CD4-positive, alpha-beta T cell treated with Interferon alpha-2 for 1 hour (primary cell): ENCODE results near the gene RPIA.
"Not testable (repeated sequence)": the region's sequence is repeated elsewhere in the genome, so short reads cannot be mapped to it uniquely, and the experiment has no call there.

Source experiments
- DNase-seq, 2 donors: peaks; one replicate each; pipeline ENCODE4 v3.0.0-alpha.2; 2020 to 2022

Gene RPIA

GRCh38 chr2:88737385-88737784 is 45.9 kb downstream of the RPIA start:
- no peak for DNase-seq

GRCh38 chr2:88738271-88738670 is 46.8 kb downstream of the RPIA start:
- DNase-seq: no peak

GRCh38 chr2:88739985-88740600 is 48.6 kb downstream of the RPIA start:
- DNase-seq: peak; percentile 67 to 75

GRCh38 chr2:88746929-88747490 is 55.5 kb downstream of the RPIA start:
- no peak for DNase-seq

GRCh38 chr2:88747990-88748389 is 56.5 kb downstream of the RPIA start:
- no peak for DNase-seq

- peak; percentile 12 to 22 for DNase-seq
These were observed 60.3 kb downstream of the RPIA start for GRCh38 chr2:88751768-88752167.

GRCh38 chr2:88753833-88754584 is 62.5 kb downstream of the RPIA start:
- peak; percentile 41 to 55 for DNase-seq

- no peak for DNase-seq
These were observed 63.3 kb downstream of the RPIA start for GRCh38 chr2:88754585-88755320.

GRCh38 chr2:88755836-88756235 is 64.4 kb downstream of the RPIA start:
- DNase-seq: no peak

- DNase-seq: no peak
These were observed 65.6 kb downstream of the RPIA start for GRCh38 chr2:88757025-88757424.

GRCh38 chr2:88758702-88759101 is 67.2 kb downstream of the RPIA start:
- DNase-seq: not testable (repeated sequence)

- no peak for DNase-seq
These were observed 69.5 kb downstream of the RPIA start for GRCh38 chr2:88760819-88761598.

GRCh38 chr2:88764141-88764849 is 72.8 kb downstream of the RPIA start:
- no peak for DNase-seq

GRCh38 chr2:88764850-88765153 is 73.3 kb downstream of the RPIA start:
- DNase-seq: no peak

- DNase-seq: peak; percentile 31 to 40
These were observed 73.8 kb downstream of the RPIA start for GRCh38 chr2:88765154-88765888.

- DNase-seq: not testable (repeated sequence)
These were observed 74.5 kb downstream of the RPIA start for GRCh38 chr2:88765889-88766481.

GRCh38 chr2:88770016-88770415 is 78.5 kb downstream of the RPIA start:
- DNase-seq: no peak

GRCh38 chr2:88773233-88774028 is 82.0 kb downstream of the RPIA start:
- not testable (repeated sequence) for DNase-seq

GRCh38 chr2:88789213-88789612 is 97.7 kb downstream of the RPIA start:
- DNase-seq: not testable (repeated sequence)

GRCh38 chr2:88795932-88796331 is 104.5 kb downstream of the RPIA start:
- DNase-seq: not testable (repeated sequence)
